CD1c-positive myeloid dendritic cell (primary cell): ENCODE data around the gene ANKFN1.
A peak's percentile ranks its signal among the peaks of the same experiment; 100 is the strongest.

ENCODE experiments used
- DNase-seq: peaks from one replicate; pipeline ENCODE4 v3.0.0-alpha.2; 2016; ENCODE audit errors: extremely low spot score

ANKFN1 gene

GRCh38 chr17:56290802-56291118 is 137.5 kb downstream of the ANKFN1 start:
- DNase-seq = no peak

- DNase-seq = no peak
These were observed 138.0 kb downstream of the ANKFN1 start for GRCh38 chr17:56291226-56291805.

GRCh38 chr17:56292010-56292409 is 138.7 kb downstream of the ANKFN1 start:
- DNase-seq = no peak

GRCh38 chr17:56292578-56292977 is 139.3 kb downstream of the ANKFN1 start:
- no peak for DNase-seq

- DNase-seq = no peak
These were observed 143.9 kb downstream of the ANKFN1 start for GRCh38 chr17:56297184-56297583.

- DNase-seq = no peak
These were observed 145.6 kb downstream of the ANKFN1 start for GRCh38 chr17:56298846-56299245.

- DNase-seq = no peak
These were observed 146.9 kb downstream of the ANKFN1 start for GRCh38 chr17:56300144-56300543.

- DNase-seq = no peak
These were observed 151.7 kb downstream of the ANKFN1 start for GRCh38 chr17:56305007-56305406.

GRCh38 chr17:56309897-56310296 is 156.6 kb downstream of the ANKFN1 start:
- DNase-seq = no peak

GRCh38 chr17:56310782-56311181 is 157.5 kb downstream of the ANKFN1 start:
- DNase-seq = peak; percentile 4

- DNase-seq = peak; percentile 5
These were observed 159.9 kb downstream of the ANKFN1 start for GRCh38 chr17:56313201-56313600.

- DNase-seq = no peak
These were observed 160.8 kb downstream of the ANKFN1 start for GRCh38 chr17:56314026-56314425.

GRCh38 chr17:56314984-56315602 is 161.8 kb downstream of the ANKFN1 start:
- no peak for DNase-seq

GRCh38 chr17:56316604-56317003 is 163.3 kb downstream of the ANKFN1 start:
- no peak for DNase-seq

GRCh38 chr17:56317351-56318208 is 164.3 kb downstream of the ANKFN1 start:
- DNase-seq = no peak

GRCh38 chr17:56319531-56319930 is 166.3 kb downstream of the ANKFN1 start:
- DNase-seq = peak; percentile 12

- DNase-seq = no peak
These were observed 167.2 kb downstream of the ANKFN1 start for GRCh38 chr17:56320443-56320842.

GRCh38 chr17:56322991-56323390 is 169.7 kb downstream of the ANKFN1 start:
- DNase-seq = no peak

GRCh38 chr17:56324676-56325075 is 171.4 kb downstream of the ANKFN1 start:
- no peak for DNase-seq

- no peak for DNase-seq
These were observed 172.2 kb downstream of the ANKFN1 start for GRCh38 chr17:56325313-56326000.

GRCh38 chr17:56326001-56326359 is 172.7 kb downstream of the ANKFN1 start:
- DNase-seq = no peak

GRCh38 chr17:56347639-56348038 is 194.4 kb downstream of the ANKFN1 start:
- no peak for DNase-seq

- DNase-seq = no peak
These were observed 197.3 kb downstream of the ANKFN1 start for GRCh38 chr17:56350592-56350991.
